ENCODE results near the gene STAT4.

The STAT4 gene

GRCh38 chr2:191173206-191173605, 22.4 kb upstream of the STAT4 start:
- DNase-seq: no peak

- no peak for DNase-seq
Measured at GRCh38 chr2:191171708-191172355, 21.0 kb upstream of the STAT4 start.

- DNase-seq: no peak
Measured at GRCh38 chr2:191171286-191171685, 20.5 kb upstream of the STAT4 start.

- no peak for DNase-seq
Measured at GRCh38 chr2:191170773-191171172, 20.0 kb upstream of the STAT4 start.

GRCh38 chr2:191170301-191170636, 19.5 kb upstream of the STAT4 start:
- DNase-seq: no peak

- no peak for DNase-seq
Measured at GRCh38 chr2:191169456-191170300, 18.9 kb upstream of the STAT4 start.

- DNase-seq: no peak
Measured at GRCh38 chr2:191167766-191168165, 17.0 kb upstream of the STAT4 start.

GRCh38 chr2:191166756-191167445, 16.1 kb upstream of the STAT4 start:
- DNase-seq: no peak

- peak; percentile 25 for DNase-seq
Measured at GRCh38 chr2:191166111-191166755, 15.4 kb upstream of the STAT4 start.

- DNase-seq: peak; percentile 62
Measured at GRCh38 chr2:191165176-191165643, 14.4 kb upstream of the STAT4 start.

GRCh38 chr2:191158747-191159146, 8.0 kb upstream of the STAT4 start:
- no peak for DNase-seq

GRCh38 chr2:191158193-191158592, 7.4 kb upstream of the STAT4 start:
- no peak for DNase-seq

- DNase-seq: no peak
Measured at GRCh38 chr2:191155608-191156071, 4.8 kb upstream of the STAT4 start.

GRCh38 chr2:191153716-191154115, 2.9 kb upstream of the STAT4 start:
- no peak for DNase-seq

GRCh38 chr2:191152482-191153240, 1.9 kb upstream of the STAT4 start:
- DNase-seq: no peak

GRCh38 chr2:191151331-191151730, 537 bp upstream of the STAT4 start:
- DNase-seq: no peak

- DNase-seq: no peak
Measured at GRCh38 chr2:191150230-191150599, 579 bp downstream of the STAT4 start.

- DNase-seq: no peak
Measured at GRCh38 chr2:191149391-191149790, 1.4 kb downstream of the STAT4 start.

GRCh38 chr2:191148791-191149190, 2.0 kb downstream of the STAT4 start:
- DNase-seq: no peak

GRCh38 chr2:191148281-191148680, 2.5 kb downstream of the STAT4 start:
- DNase-seq: no peak

- no peak for DNase-seq
Measured at GRCh38 chr2:191145769-191146471, 4.9 kb downstream of the STAT4 start.

GRCh38 chr2:191144217-191144616, 6.6 kb downstream of the STAT4 start:
- DNase-seq: no peak

All from retina (tissue), 1 donor.